Medulla oblongata (tissue), 1 donor: Measurements from ENCODE around the gene ZRANB3.
"Not testable (repeated sequence)": the region's sequence is repeated elsewhere in the genome, so short reads cannot be mapped to it uniquely, and the experiment has no call there.

Source experiments
- DNase-seq: peaks from one replicate; pipeline ENCODE4 v3.0.0-alpha.2; 2015; ENCODE audit errors: extremely low spot score

ZRANB3 gene

GRCh38 chr2:135490376-135490775 lies 40.6 kb downstream of the ZRANB3 start:
- DNase-seq: no peak

- DNase-seq: no peak
Observed at GRCh38 chr2:135485441-135485840, 45.6 kb downstream of the ZRANB3 start.

- DNase-seq: no peak
Observed at GRCh38 chr2:135475128-135475527, 55.9 kb downstream of the ZRANB3 start.

GRCh38 chr2:135473567-135473966 lies 57.5 kb downstream of the ZRANB3 start:
- peak; percentile 13 for DNase-seq

- DNase-seq: no peak
Observed at GRCh38 chr2:135471106-135471505, 59.9 kb downstream of the ZRANB3 start.

- DNase-seq: no peak
Observed at GRCh38 chr2:135457279-135457678, 73.7 kb downstream of the ZRANB3 start.

- no peak for DNase-seq
Observed at GRCh38 chr2:135456835-135457234, 74.2 kb downstream of the ZRANB3 start.

GRCh38 chr2:135456431-135456830 lies 74.6 kb downstream of the ZRANB3 start:
- no peak for DNase-seq

GRCh38 chr2:135454608-135455007 lies 76.4 kb downstream of the ZRANB3 start:
- DNase-seq: no peak

GRCh38 chr2:135453027-135453426 lies 78.0 kb downstream of the ZRANB3 start:
- DNase-seq: not testable (repeated sequence)

GRCh38 chr2:135451966-135452365 lies 79.1 kb downstream of the ZRANB3 start:
- no peak for DNase-seq

- not testable (repeated sequence) for DNase-seq
Observed at GRCh38 chr2:135443013-135443412, 88.0 kb downstream of the ZRANB3 start.

- not testable (repeated sequence) for DNase-seq
Observed at GRCh38 chr2:135435155-135435554, 95.9 kb downstream of the ZRANB3 start.

- DNase-seq: no peak
Observed at GRCh38 chr2:135424849-135425248, 106.2 kb downstream of the ZRANB3 start.

GRCh38 chr2:135422898-135423297 lies 108.1 kb downstream of the ZRANB3 start:
- DNase-seq: no peak

- no peak for DNase-seq
Observed at GRCh38 chr2:135411646-135412045, 119.4 kb downstream of the ZRANB3 start.

GRCh38 chr2:135409436-135409835 lies 121.6 kb downstream of the ZRANB3 start:
- no peak for DNase-seq

GRCh38 chr2:135396259-135396658 lies 134.8 kb downstream of the ZRANB3 start:
- not testable (repeated sequence) for DNase-seq

- DNase-seq: no peak
Observed at GRCh38 chr2:135386993-135387392, 144.0 kb downstream of the ZRANB3 start.

GRCh38 chr2:135378591-135378990 lies 152.4 kb downstream of the ZRANB3 start:
- no peak for DNase-seq

GRCh38 chr2:135373702-135374101 lies 157.3 kb downstream of the ZRANB3 start:
- DNase-seq: no peak

- no peak for DNase-seq
Observed at GRCh38 chr2:135349941-135350340, 181.1 kb downstream of the ZRANB3 start.

- not testable (repeated sequence) for DNase-seq
Observed at GRCh38 chr2:135348096-135348704, 182.8 kb downstream of the ZRANB3 start.

- peak; percentile 14 for DNase-seq
Observed at GRCh38 chr2:135337071-135337470, 193.9 kb downstream of the ZRANB3 start.
